Measurements from ENCODE around the gene MIPOL1. TPM values are rescaled to one million over a fixed set of nuclear protein-coding genes. Genes with fewer than 3 reads are reported as not detected.
"Not testable (repeated sequence)": the region's sequence is repeated elsewhere in the genome, so short reads cannot be mapped to it uniquely, and the experiment has no call there.

Gene MIPOL1
- total RNA-seq, 6 experiments from 2014 or later, result 6.5 to 7.7 (median 6.8) TPM

DNA sequence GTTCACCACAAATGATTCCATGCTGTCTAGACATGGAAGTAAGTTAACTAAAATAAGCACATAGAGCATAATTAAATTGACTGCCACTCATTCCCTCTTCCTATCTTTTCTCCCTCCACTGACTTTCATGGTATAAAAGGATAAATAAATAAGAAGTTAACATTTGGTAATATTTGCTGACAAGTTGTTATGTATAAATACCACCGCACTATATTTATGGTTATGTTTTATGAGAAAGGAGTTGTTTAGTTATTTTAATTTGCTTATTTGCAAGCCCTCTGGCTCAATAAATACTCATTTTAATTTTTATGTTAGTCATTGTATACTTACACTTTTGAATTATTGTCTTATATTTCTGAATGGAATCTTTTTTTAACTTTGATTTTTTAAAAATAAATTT lies 113.5 kb downstream of the MIPOL1 start:
- no peak for TF ChIP-seq CTCF (IDR thresholded peaks at IDR 0.05)
- Mint-ChIP-seq H3K36me3 (ENCODE audit: low read depth) (no peaks in the 10 kb centered on the region), H3K9me3 (no peaks in the 10 kb centered on the region), H3K27me3 (ENCODE audit: insufficient read depth) (peaks cover 2% of the 10 kb centered on the region), H3K4me1 (ENCODE audit: low read depth) (no peaks in the 10 kb centered on the region), H3K27ac (no peak overlapping the region), H3K4me3 (no peak overlapping the region)
- no peak for DNase-seq

DNA sequence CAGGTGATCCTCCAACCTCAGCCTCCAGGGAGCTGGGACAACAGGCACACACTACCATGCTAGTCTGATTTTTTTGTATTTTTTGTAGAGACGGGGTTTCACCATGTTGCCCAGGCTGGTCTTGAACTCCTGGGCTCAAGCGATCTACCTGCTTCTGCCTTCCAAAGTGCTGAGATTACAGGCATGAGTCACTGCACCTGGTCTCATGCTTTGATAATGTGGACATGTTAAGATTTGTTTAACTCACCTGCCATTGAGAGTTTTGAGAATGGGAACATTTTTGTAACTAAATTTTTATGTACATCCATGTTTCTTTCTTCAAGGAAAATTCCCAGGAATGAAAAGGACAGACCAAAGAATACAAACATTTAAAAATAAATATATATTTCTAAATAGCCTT lies 121.2 kb downstream of the MIPOL1 start:
- no peak overlapping the region for H3K27ac Mint-ChIP-seq
- H3K27me3 Mint-ChIP-seq (ENCODE audit: insufficient read depth), result no peaks in the 10 kb centered on the region; the same call in none of the 2 replicates
- no peak for TF ChIP-seq CTCF (IDR thresholded peaks at IDR 0.05)
- no peak overlapping the region for H3K4me3 Mint-ChIP-seq
- H3K9me3 Mint-ChIP-seq, result no peaks in the 10 kb centered on the region
- no peaks in the 10 kb centered on the region for H3K36me3 Mint-ChIP-seq (ENCODE audit: low read depth)
- no peak for DNase-seq
- H3K4me1 Mint-ChIP-seq (ENCODE audit: low read depth), result no peaks in the 10 kb centered on the region

GRCh38 chr14:37320106-37320505 lies 122.4 kb downstream of the MIPOL1 start:
- no peaks in the 10 kb centered on the region for H3K9me3 Mint-ChIP-seq
- TF ChIP-seq CTCF (IDR thresholded peaks at IDR 0.05), result no peak
- no peak for DNase-seq
- no peaks in the 10 kb centered on the region; the same call in none of the 2 replicates for H3K27me3 Mint-ChIP-seq (ENCODE audit: insufficient read depth)
- no peak overlapping the region for H3K27ac Mint-ChIP-seq
- no peaks in the 10 kb centered on the region for H3K4me1 Mint-ChIP-seq (ENCODE audit: low read depth)
- no peak overlapping the region for H3K4me3 Mint-ChIP-seq
- H3K36me3 Mint-ChIP-seq (ENCODE audit: low read depth), result no peaks in the 10 kb centered on the region

DNA sequence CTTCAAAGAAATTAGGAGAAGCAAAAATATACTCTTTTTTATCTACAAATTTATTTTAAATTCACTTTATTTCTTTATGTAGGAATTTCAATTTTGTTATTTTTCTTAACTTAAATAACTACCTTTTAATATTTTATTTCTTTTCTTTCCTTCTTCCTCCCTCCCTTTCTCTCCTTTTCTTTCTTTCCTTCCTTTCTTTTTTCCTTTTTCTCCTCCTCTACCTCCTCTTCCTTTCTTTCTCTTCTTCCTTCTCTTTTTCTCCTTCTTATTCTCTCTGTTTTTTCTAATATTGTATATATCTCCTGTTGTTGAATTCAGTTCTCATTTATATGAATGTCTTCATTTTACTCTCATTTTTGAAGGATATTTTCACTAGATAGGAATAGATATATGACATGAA lies 127.6 kb downstream of the MIPOL1 start:
- no peak overlapping the region for H3K27ac Mint-ChIP-seq
- DNase-seq, result no peak
- H3K36me3 Mint-ChIP-seq (ENCODE audit: low read depth), result 0 out of 2 replicates have a peak, but pooled peaks cover under 1% of the 10 kb centered on the region
- no peaks in the 10 kb centered on the region for H3K9me3 Mint-ChIP-seq
- TF ChIP-seq CTCF (IDR thresholded peaks at IDR 0.05), result no peak
- no peak overlapping the region for H3K4me3 Mint-ChIP-seq
- no peaks in the 10 kb centered on the region for H3K27me3 Mint-ChIP-seq (ENCODE audit: insufficient read depth)
- no peaks in the 10 kb centered on the region for H3K4me1 Mint-ChIP-seq (ENCODE audit: low read depth)

DNA sequence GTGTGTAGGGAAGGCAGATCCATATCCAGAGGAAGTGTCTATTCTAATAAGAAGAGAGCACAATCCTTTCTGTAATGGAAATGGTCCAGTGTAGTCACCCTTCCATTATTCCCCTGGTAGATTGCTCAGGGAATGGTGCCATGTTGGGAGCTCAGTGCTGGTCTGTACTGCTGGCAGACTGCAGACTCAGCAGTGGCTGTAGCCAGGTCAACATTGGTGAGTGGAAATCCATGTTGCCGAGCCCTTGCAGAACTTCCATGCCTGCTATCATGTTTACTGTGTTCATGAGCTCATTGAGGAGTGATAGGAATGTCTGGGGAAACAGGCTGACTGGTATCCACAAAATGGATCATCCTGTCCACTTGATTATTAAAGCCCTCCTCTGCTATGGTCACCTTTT lies 128.7 kb downstream of the MIPOL1 start:
- Mint-ChIP-seq H3K27ac (no peak overlapping the region), H3K27me3 (ENCODE audit: insufficient read depth) (no peaks in the 10 kb centered on the region), H3K9me3 (peaks cover 7% of the 10 kb centered on the region), H3K4me3 (no peak overlapping the region), H3K4me1 (ENCODE audit: low read depth) (no peaks in the 10 kb centered on the region), H3K36me3 (ENCODE audit: low read depth) (peaks cover 11% of the 10 kb centered on the region)
- DNase-seq, result no peak
- no peak for TF ChIP-seq CTCF (IDR thresholded peaks at IDR 0.05)

DNA sequence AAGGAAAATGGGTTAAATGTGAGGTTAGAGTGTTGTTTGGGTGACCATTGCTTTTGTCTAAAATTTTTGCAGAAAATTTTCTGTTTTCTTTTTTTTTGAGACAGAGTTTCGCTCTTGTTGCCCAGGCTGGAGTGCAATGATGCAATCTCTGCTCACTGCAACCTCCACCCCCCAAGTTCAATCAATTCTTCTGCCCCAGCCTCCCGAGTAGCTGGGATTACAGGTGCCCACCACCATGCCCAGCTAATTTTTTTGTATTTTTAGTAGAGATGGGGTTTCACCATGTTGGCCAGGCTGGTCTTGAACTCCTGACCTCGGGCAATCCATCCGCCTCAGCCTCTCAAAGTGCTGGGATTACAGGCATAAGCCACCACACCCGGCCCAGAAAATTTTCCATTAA lies 130.2 kb downstream of the MIPOL1 start:
- H3K27ac Mint-ChIP-seq; DNase-seq; H3K4me3 Mint-ChIP-seq; H3K27me3 Mint-ChIP-seq (ENCODE audit: insufficient read depth); H3K9me3 Mint-ChIP-seq; H3K4me1 Mint-ChIP-seq (ENCODE audit: low read depth): not testable (repeated sequence)
- peaks cover 13% of the 10 kb centered on the region for H3K36me3 Mint-ChIP-seq (ENCODE audit: low read depth)

Measured in HFFc6 (cell line).